HG03045 (cell line): Measurements from ENCODE around the gene AKNA.

Experiments
- ATAC-seq: cut with Tn5 transposase; IDR thresholded peaks from one replicate; pipeline ENCODE4 v1.9.1; 2021; ENCODE audit warnings: mild to moderate bottlenecking, moderate library complexity; ENCODE audit not compliant: unreplicated experiment

The AKNA gene

GRCh38 chr9:114362394-114362793 lies 25.4 kb downstream of the AKNA start:
- no peak for ATAC-seq

GRCh38 chr9:114361542-114361941 lies 26.2 kb downstream of the AKNA start:
- no peak for ATAC-seq

- ATAC-seq = no peak
These were observed 28.0 kb downstream of the AKNA start for GRCh38 chr9:114359801-114360200.

GRCh38 chr9:114357911-114358328 lies 29.9 kb downstream of the AKNA start:
- no peak for ATAC-seq

GRCh38 chr9:114357360-114357759 lies 30.4 kb downstream of the AKNA start:
- ATAC-seq = no peak

GRCh38 chr9:114356792-114357191 lies 31.0 kb downstream of the AKNA start:
- ATAC-seq = no peak

GRCh38 chr9:114355821-114356220 lies 32.0 kb downstream of the AKNA start:
- ATAC-seq = no peak

- ATAC-seq = no peak
These were observed 35.9 kb downstream of the AKNA start for GRCh38 chr9:114351932-114352331.

GRCh38 chr9:114350636-114351401 lies 37.0 kb downstream of the AKNA start:
- ATAC-seq = no peak

- ATAC-seq = no peak
These were observed 37.9 kb downstream of the AKNA start for GRCh38 chr9:114349713-114350480.

GRCh38 chr9:114348906-114349482 lies 38.8 kb downstream of the AKNA start:
- peak; percentile 80 for ATAC-seq

- ATAC-seq = no peak
These were observed 39.4 kb downstream of the AKNA start for GRCh38 chr9:114348261-114348905.

- ATAC-seq = no peak
These were observed 40.1 kb downstream of the AKNA start for GRCh38 chr9:114347675-114348074.

- ATAC-seq = no peak
These were observed 41.6 kb downstream of the AKNA start for GRCh38 chr9:114346146-114346545.

GRCh38 chr9:114345493-114346065 lies 42.2 kb downstream of the AKNA start:
- no peak for ATAC-seq

- no peak for ATAC-seq
These were observed 43.1 kb downstream of the AKNA start for GRCh38 chr9:114344692-114345091.

GRCh38 chr9:114344188-114344566 lies 43.6 kb downstream of the AKNA start:
- no peak for ATAC-seq

- ATAC-seq = no peak
These were observed 44.2 kb downstream of the AKNA start for GRCh38 chr9:114343471-114344187.

GRCh38 chr9:114342755-114343440 lies 44.9 kb downstream of the AKNA start:
- no peak for ATAC-seq

- no peak for ATAC-seq
These were observed 45.8 kb downstream of the AKNA start for GRCh38 chr9:114341991-114342390.
